Suprapubic skin (tissue), 4 donors: Measurements from ENCODE around the gene TRIM71.

Experiments used
- CTCF ChIP-seq, 2 donors: fragments of 200-600 bp in 1 of 2; fragments of 450-650 bp in 1 of 2; sonication (generic) in 1 of 2; IDR thresholded peaks; one replicate each; pipeline ENCODE4 v1.5.1; 2016 to 2019; ENCODE audit warnings: antibody characterized with exemption in 2 of 2, mild to moderate bottlenecking in 1 of 2, moderate library complexity in 1 of 2
- EP300 ChIP-seq: sonication (generic); formaldehyde crosslinking; IDR thresholded peaks from one replicate; pipeline ENCODE4 v1.6.1; 2017; ENCODE audit warnings: antibody characterized with exemption
- POLR2A ChIP-seq, 2 donors: fragments of 450-650 bp; IDR thresholded peaks; one replicate each; pipeline ENCODE4 v1.6.1; 2017; ENCODE audit warnings: antibody characterized with exemption in 2 of 2, mild to moderate bottlenecking in 2 of 2, moderate library complexity in 2 of 2
- POLR2AphosphoS5 ChIP-seq, 3 donors: sonication (generic); formaldehyde crosslinking; IDR thresholded peaks; one replicate each; pipeline ENCODE4 v1.6.1; 2017; ENCODE audit warnings: antibody characterized with exemption in 3 of 3

- no peak for TF ChIP-seq CTCF (IDR thresholded peaks at IDR 0.05)
- TF ChIP-seq POLR2A (IDR thresholded peaks at IDR 0.05), result no peak
- no peak for TF ChIP-seq POLR2AphosphoS5 (IDR thresholded peaks at IDR 0.05)
- no peak for TF ChIP-seq EP300
These were observed 14.4 kb downstream of the TRIM71 start for GRCh38 chr3:32832193-32832592.
